GM18519 (cell line): ENCODE data around the gene JPH4.
"Not testable (repeated sequence)": the region's sequence is repeated elsewhere in the genome, so short reads cannot be mapped to it uniquely, and the experiment has no call there.

ENCODE experiments used
- ATAC-seq: cut with Tn5 transposase; IDR thresholded peaks from one replicate; pipeline ENCODE4 v1.9.1; 2021; ENCODE audit warnings: mild to moderate bottlenecking, moderate library complexity; ENCODE audit not compliant: unreplicated experiment, low FRiP score

The JPH4 gene

GRCh38 chr14:23550812-23551265, 27.8 kb downstream of the JPH4 start:
- ATAC-seq = no peak

- no peak for ATAC-seq
These were observed 28.3 kb downstream of the JPH4 start for GRCh38 chr14:23550131-23550811.

- ATAC-seq = no peak
These were observed 30.0 kb downstream of the JPH4 start for GRCh38 chr14:23548351-23549318.

- no peak for ATAC-seq
These were observed 30.7 kb downstream of the JPH4 start for GRCh38 chr14:23547924-23548323.

GRCh38 chr14:23546450-23547035, 32.0 kb downstream of the JPH4 start:
- ATAC-seq = no peak

- ATAC-seq = no peak
These were observed 32.7 kb downstream of the JPH4 start for GRCh38 chr14:23545740-23546365.

GRCh38 chr14:23544511-23545447, 33.8 kb downstream of the JPH4 start:
- ATAC-seq = no peak

GRCh38 chr14:23543403-23543802, 35.2 kb downstream of the JPH4 start:
- no peak for ATAC-seq

GRCh38 chr14:23542261-23542660, 36.3 kb downstream of the JPH4 start:
- ATAC-seq = no peak

GRCh38 chr14:23540141-23540469, 38.5 kb downstream of the JPH4 start:
- no peak for ATAC-seq

GRCh38 chr14:23539248-23540140, 39.1 kb downstream of the JPH4 start:
- no peak for ATAC-seq

GRCh38 chr14:23538785-23539184, 39.8 kb downstream of the JPH4 start:
- ATAC-seq = no peak

- no peak for ATAC-seq
These were observed 40.4 kb downstream of the JPH4 start for GRCh38 chr14:23538050-23538718.

GRCh38 chr14:23537351-23538049, 41.1 kb downstream of the JPH4 start:
- ATAC-seq = no peak

GRCh38 chr14:23536906-23537305, 41.7 kb downstream of the JPH4 start:
- not testable (repeated sequence) for ATAC-seq

- ATAC-seq = no peak
These were observed 42.1 kb downstream of the JPH4 start for GRCh38 chr14:23536494-23536893.

- no peak for ATAC-seq
These were observed 42.6 kb downstream of the JPH4 start for GRCh38 chr14:23535943-23536342.
